Right lobe of liver (tissue), 6 donors: ENCODE data around the gene ANKS1B. TPM values are rescaled to one million over a fixed set of nuclear protein-coding genes. Genes with fewer than 3 reads are reported as not detected.

Experiments used
- ATAC-seq, 4 donors: fragments of 200-7000 bp; cut with Tn5 transposase; one replicate each; pipeline ENCODE4 v1.9.1; 2020; ENCODE audit warnings: mild to moderate bottlenecking in 4 of 4, moderate library complexity in 4 of 4
- DNase-seq, 3 donors: peaks; one replicate each; pipeline ENCODE4 v3.0.0-alpha.2; 2020
- H3K27ac ChIP-seq, 3 donors: fragments of 200-600 bp; one replicate each; pipeline ENCODE4 v1.8.0; 2022
- H3K27me3 ChIP-seq, 2 donors: fragments of 200-600 bp; one replicate each; pipeline ENCODE4 v1.8.0; 2022
- H3K36me3 ChIP-seq, 4 donors: fragments of 200-600 bp; sonication (generic) in 1 of 4; one replicate each; pipeline versions ENCODE4 v1.5.1 to v1.8.0; 2017 to 2022; ENCODE audit warnings: control low read depth in 1 of 4
- H3K4me1 ChIP-seq, 4 donors: fragments of 200-600 bp; sonication (generic) in 1 of 4; one replicate each; pipeline versions ENCODE4 v1.5.1 to v1.8.0; 2017 to 2022; ENCODE audit warnings: control low read depth in 1 of 4
- H3K4me3 ChIP-seq, 3 donors: fragments of 200-600 bp; one replicate each; pipeline ENCODE4 v1.8.0; 2022
- H3K9me3 ChIP-seq, 4 donors: fragments of 200-600 bp; sonication (generic) in 1 of 4; one replicate each; pipeline versions ENCODE4 v1.5.1 to v1.8.0; 2017 to 2022; ENCODE audit warnings: control low read depth in 1 of 4
- POLR2A ChIP-seq: fragments of 450-650 bp; IDR thresholded peaks from one replicate; pipeline ENCODE4 v1.6.1; 2017; ENCODE audit warnings: antibody characterized with exemption, mild to moderate bottlenecking
- WGBS: methylation state at CpG from one replicate; pipeline ENCODE4 v1.1.6; 2018; ENCODE audit warnings: low coverage, low lambda C conversion rate; ENCODE audit not compliant: insufficient coverage; ENCODE audit errors: missing lambda C conversion rate; 5-methylcytosine and 5-hydroxymethylcytosine counted together
- intact Hi-C, 2 donors: fragments of 100-400 bp; cut with DNase I; formaldehyde crosslinking; loops; one replicate each; pipeline versions ENCODE4 v1.11.2 to v1.14.1; 2022
- total RNA-seq, 6 experiments: library from RNA; depleted of rRNA in 2 of 6; stranded (reverse); fragments of >200 nt in 2 of 6; fragmentation: NEBNext Ultra II Directional in 3 of 6; extraction: Animal tissue kit (Norgen Biotek cat#: 25700) in 3 of 6; gene quantifications; one replicate each; pipeline versions ENCODE4 v1.1.0 to v1.2.4, GENCODE V29; 2016 to 2023
- TF ChIP-seq, protein P1 (sequence below), 4 donors: fragments of 200-600 bp in 3 of 4; fragments of 450-650 bp in 1 of 4; IDR thresholded peaks; one replicate each; pipeline versions ENCODE4 v1.5.1 to v1.8.0; 2016 to 2022; ENCODE audit warnings: antibody characterized with exemption in 4 of 4, mild to moderate bottlenecking in 2 of 4
- donor health status: DM: no; HTN: yes; CAD: no.
- donor health status: DM: no; HTN: no; CAD: no.
- donor health status: DM: no; HTN: no; CAD: no.
- donor health status: DM: no; HTN: yes; CAD: no.
- donor health status: DM: no; HTN: yes; CAD: no.

ANKS1B gene
- total RNA-seq, 6 experiments from 2014 or later = 0.17 to 1.9 (median 0.44) TPM; not detected in 1

DNA sequence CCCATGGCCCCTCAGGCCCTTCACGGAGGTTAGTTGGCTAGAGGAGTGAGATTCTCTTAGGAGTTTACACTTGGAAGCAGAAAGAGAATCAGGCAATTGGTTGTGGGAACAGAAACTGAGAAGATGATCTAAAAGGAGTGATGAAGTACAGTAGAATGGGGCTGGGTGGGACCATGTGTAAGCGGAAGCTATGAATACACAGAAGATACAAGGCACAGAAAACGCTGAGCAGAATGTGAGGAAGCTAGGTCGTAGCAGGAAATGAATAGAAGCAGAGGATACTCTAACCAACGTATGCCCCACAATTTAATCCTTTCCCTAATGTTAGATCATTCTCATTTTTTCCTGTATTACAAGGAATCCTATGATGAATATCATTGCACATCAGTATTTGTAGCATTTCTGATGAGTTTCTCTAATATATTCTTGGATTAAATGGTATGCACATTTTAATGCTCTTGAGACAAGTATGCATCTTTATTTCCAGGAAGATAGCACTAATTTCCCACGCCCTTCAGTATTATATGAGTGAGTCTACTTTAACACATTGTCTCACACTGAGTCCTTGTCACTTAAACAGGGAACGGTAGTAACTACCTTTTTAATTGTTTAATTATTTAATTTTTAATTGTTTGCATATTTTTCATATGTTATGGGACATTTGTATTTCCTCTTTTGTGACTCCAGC, 1066.4 kb downstream of the ANKS1B start:
- no peaks in the 10 kb centered on the region for H3K36me3 ChIP-seq
- no peak for DNase-seq
- TF ChIP-seq, protein P1, sequence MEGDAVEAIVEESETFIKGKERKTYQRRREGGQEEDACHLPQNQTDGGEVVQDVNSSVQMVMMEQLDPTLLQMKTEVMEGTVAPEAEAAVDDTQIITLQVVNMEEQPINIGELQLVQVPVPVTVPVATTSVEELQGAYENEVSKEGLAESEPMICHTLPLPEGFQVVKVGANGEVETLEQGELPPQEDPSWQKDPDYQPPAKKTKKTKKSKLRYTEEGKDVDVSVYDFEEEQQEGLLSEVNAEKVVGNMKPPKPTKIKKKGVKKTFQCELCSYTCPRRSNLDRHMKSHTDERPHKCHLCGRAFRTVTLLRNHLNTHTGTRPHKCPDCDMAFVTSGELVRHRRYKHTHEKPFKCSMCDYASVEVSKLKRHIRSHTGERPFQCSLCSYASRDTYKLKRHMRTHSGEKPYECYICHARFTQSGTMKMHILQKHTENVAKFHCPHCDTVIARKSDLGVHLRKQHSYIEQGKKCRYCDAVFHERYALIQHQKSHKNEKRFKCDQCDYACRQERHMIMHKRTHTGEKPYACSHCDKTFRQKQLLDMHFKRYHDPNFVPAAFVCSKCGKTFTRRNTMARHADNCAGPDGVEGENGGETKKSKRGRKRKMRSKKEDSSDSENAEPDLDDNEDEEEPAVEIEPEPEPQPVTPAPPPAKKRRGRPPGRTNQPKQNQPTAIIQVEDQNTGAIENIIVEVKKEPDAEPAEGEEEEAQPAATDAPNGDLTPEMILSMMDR (IDR thresholded peaks at IDR 0.05) = no peak
- no peak for TF ChIP-seq POLR2A
- intact Hi-C loops = no loop called here
- H3K4me3 ChIP-seq = no peak overlapping the region
- no peak overlapping the region for H3K27ac ChIP-seq
- H3K27me3 ChIP-seq = no peaks in the 10 kb centered on the region
- no peak for ATAC-seq
- H3K4me1 ChIP-seq = no peaks in the 10 kb centered on the region
- WGBS = 40% methylated on average over 7 of the region's 7 CpGs
- H3K9me3 ChIP-seq = no peaks in the 10 kb centered on the region

DNA sequence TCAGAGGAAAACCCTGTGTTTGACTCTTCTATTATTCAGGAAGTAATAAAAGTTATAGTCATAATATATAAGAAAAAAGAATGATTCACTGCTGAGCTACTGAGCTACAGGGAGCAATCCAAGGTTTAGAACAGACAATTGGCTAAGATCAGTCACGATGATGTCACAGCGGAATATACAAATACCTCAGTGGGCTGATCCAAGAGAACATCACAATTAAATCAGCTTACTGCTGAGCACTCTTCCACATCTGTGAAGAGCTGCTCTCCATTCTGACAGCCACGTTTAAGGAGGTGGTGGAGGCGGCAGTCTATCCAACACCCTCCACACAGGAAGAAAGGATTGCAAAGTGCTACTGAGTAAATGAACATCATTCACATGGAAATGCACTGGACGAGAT, 1068.6 kb downstream of the ANKS1B start:
- Histone ChIP-seq H3K36me3 (no peaks in the 10 kb centered on the region), H3K9me3 (no peaks in the 10 kb centered on the region), H3K27me3 (no peaks in the 10 kb centered on the region), H3K4me3 (no peak overlapping the region), H3K27ac (no peak overlapping the region), H3K4me1 (no peaks in the 10 kb centered on the region)
- ATAC-seq (no peak), DNase-seq (no peak)
- 41% methylated on average over 5 of the region's 5 CpGs for WGBS
- intact Hi-C loops = no loop called here
- TF ChIP-seq, protein P1 (IDR thresholded peaks at IDR 0.05) = no peak
- TF ChIP-seq POLR2A = no peak

DNA sequence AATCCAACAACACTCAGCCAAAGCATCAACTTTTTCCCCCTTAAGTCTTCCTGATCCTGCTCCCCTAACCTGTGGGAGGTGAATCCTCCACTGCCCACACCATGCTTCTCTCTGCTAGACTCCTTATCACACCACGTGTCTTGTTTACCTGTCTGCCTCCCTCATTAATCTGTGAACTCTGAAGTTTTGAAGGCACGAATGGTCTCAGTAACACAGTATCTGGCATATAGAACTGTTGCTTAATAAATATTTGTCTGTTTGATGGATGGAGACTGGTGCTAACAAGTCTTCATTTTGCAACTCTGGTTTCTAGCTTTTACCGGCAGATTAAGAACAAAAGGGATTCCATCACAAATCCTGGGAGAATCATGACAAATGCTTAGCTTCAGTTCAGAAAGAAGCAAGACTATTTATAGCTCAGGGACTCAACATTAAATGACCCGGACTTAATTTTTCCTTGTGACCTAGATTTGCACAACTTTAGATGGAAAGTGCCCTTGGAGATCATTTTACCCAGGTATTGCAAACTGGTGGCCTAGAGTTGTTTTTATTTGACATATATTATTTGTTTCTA, 1072.2 kb downstream of the ANKS1B start:
- intact Hi-C loops = no loop called here
- Histone ChIP-seq H3K4me3 (no peak overlapping the region), H3K4me1 (no peaks in the 10 kb centered on the region), H3K36me3 (no peaks in the 10 kb centered on the region), H3K27me3 (no peaks in the 10 kb centered on the region), H3K9me3 (no peaks in the 10 kb centered on the region), H3K27ac (no peak overlapping the region)
- DNase-seq (no peak), ATAC-seq (no peak)
- 33% methylated on average over 4 of the region's 4 CpGs for WGBS
- TF ChIP-seq, protein P1 (IDR thresholded peaks at IDR 0.05) = no peak
- no peak for TF ChIP-seq POLR2A

DNA sequence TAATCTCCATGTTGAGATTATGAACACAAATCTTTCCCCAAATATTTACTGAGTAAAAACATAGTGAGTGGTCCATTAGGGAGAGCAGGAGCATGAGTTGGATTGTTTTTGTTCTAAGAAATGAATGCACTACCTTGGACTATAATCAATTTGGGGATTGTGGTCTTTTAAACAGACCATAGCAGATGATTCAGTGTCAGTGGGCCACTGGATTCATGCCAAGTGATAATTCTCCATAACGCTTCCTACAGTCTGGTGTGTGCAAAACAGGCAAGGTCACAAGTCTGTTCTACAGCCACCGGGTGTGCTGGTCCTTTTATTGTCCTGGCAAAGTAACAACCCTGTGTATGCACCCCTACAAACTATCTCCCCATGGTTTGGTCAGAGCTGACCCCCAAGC, 1073.3 kb downstream of the ANKS1B start:
- H3K4me3 ChIP-seq = no peak overlapping the region
- no peaks in the 10 kb centered on the region for H3K36me3 ChIP-seq
- TF ChIP-seq, protein P1 (IDR thresholded peaks at IDR 0.05) = no peak
- intact Hi-C loops = no loop called here
- WGBS = 0% methylated on average over 1 of the region's 2 CpGs
- ATAC-seq (no peak), DNase-seq (no peak)
- no peaks in the 10 kb centered on the region for H3K9me3 ChIP-seq
- H3K27ac ChIP-seq = no peak overlapping the region
- H3K4me1 ChIP-seq = no peaks in the 10 kb centered on the region
- no peaks in the 10 kb centered on the region for H3K27me3 ChIP-seq
